DOHH2 (cell line): ENCODE data around the gene ZNF101.

Experiments
- EZH2phosphoT487 ChIP-seq: fragments of 200-600 bp; sonication (generic); IDR thresholded peaks from 2 replicates; pipeline ENCODE4 v1.6.1; 2017; ENCODE audit warnings: borderline replicate concordance, mild to moderate bottlenecking, antibody characterized with exemption, low read length, moderate library complexity, mixed read lengths
- TF ChIP-seq, protein P1 (sequence below): fragments of 200-600 bp; sonication (generic); IDR thresholded peaks from one replicate; pipeline ENCODE4 v1.5.1; 2014; ENCODE audit warnings: antibody characterized with exemption, mild to moderate bottlenecking, low read depth, low read length; ENCODE audit not compliant: poor library complexity, severe bottlenecking

DNA sequence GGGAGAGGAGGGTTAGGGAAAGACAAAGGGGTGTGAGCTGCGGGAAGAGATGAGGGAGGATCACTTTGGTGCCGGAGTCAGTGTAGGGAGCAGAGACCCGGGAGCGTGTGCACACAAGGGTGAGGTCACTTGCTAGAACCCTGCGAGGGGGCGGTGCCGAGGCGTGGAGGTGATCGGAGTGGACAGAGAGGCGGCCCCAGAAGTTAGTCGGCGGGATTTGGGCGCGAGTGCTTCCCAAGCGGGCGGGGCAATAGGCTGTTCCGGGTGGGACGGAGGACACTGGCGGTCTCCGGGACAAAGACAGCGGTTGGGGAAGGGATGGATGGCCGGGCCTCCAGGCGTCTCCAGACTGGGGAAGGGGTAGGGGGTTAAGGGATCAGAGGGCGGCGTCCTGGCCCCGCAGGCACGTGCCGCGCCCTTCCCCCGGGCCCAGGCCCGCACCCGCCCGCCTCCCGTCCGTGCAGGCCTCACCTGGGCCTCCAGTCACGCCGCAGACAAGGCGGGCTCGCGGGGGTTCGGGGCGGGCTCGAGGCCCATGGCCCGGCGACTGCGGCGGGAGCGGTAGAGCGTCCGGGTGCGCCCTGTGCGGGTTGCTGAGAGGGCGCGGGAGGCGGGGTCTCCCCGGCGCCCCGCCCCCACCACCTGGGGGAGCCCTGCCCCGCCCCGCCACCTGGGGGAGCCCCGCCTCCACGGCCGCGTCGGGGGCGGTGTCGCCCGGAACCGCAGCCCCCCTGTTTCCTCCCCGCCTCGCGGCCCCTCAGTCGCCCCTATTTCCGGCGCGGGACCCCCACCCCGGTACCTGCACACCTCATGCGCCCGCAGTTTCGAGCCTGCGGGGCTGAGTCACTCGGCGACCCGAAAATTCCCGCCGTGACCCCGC, 40.8 kb upstream of the ZNF101 start, which contains the start of gene LPAR2:
- TF ChIP-seq, protein P1, sequence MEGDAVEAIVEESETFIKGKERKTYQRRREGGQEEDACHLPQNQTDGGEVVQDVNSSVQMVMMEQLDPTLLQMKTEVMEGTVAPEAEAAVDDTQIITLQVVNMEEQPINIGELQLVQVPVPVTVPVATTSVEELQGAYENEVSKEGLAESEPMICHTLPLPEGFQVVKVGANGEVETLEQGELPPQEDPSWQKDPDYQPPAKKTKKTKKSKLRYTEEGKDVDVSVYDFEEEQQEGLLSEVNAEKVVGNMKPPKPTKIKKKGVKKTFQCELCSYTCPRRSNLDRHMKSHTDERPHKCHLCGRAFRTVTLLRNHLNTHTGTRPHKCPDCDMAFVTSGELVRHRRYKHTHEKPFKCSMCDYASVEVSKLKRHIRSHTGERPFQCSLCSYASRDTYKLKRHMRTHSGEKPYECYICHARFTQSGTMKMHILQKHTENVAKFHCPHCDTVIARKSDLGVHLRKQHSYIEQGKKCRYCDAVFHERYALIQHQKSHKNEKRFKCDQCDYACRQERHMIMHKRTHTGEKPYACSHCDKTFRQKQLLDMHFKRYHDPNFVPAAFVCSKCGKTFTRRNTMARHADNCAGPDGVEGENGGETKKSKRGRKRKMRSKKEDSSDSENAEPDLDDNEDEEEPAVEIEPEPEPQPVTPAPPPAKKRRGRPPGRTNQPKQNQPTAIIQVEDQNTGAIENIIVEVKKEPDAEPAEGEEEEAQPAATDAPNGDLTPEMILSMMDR = no peak
- TF ChIP-seq EZH2phosphoT487 = no peak
